HEK293 (cell line): Measurements from ENCODE around the gene ARHGEF5.

Source experiments
- BCL11B ChIP-seq: fragments of 450-650 bp; formaldehyde crosslinking; IDR thresholded peaks from 2 replicates; pipeline ENCODE4 v1.5.1; 2016; ENCODE audit warnings: low read depth, missing biosample characterization, missing genetic modification characterization
- CTCF ChIP-seq: fragments of 450-650 bp; formaldehyde crosslinking; IDR thresholded peaks from 2 replicates; pipeline ENCODE4 v1.5.1; 2016; ENCODE audit warnings: missing biosample characterization, missing genetic modification characterization
- FEZF1 ChIP-seq: fragments of 450-650 bp; formaldehyde crosslinking; IDR thresholded peaks from 2 replicates; pipeline ENCODE4 v1.5.1; 2016; ENCODE audit warnings: missing biosample characterization, missing genetic modification characterization
- HOXD13 ChIP-seq: sonication (generic); formaldehyde crosslinking; IDR thresholded peaks from 2 replicates; pipeline ENCODE4 v1.8.0; 2022; ENCODE audit warnings: missing genetic modification reagents, borderline replicate concordance
- KLF16 ChIP-seq: fragments of 450-650 bp; formaldehyde crosslinking; IDR thresholded peaks from 2 replicates; pipeline ENCODE4 v1.5.1; 2017; ENCODE audit warnings: missing biosample characterization, missing genetic modification characterization
- MYNN ChIP-seq: fragments of 450-650 bp; formaldehyde crosslinking; IDR thresholded peaks from 2 replicates; pipeline ENCODE4 v1.5.1; 2016; ENCODE audit warnings: missing biosample characterization, missing genetic modification characterization, borderline replicate concordance
- REST ChIP-seq: fragments of 450-650 bp; formaldehyde crosslinking; IDR thresholded peaks from 2 replicates; pipeline ENCODE4 v1.5.1; 2016; ENCODE audit warnings: missing biosample characterization, missing genetic modification characterization
- ZNF169 ChIP-seq: fragments of 450-650 bp; formaldehyde crosslinking; IDR thresholded peaks from 2 replicates; pipeline ENCODE4 v1.5.1; 2016; ENCODE audit warnings: missing biosample characterization, missing genetic modification characterization
- ZNF274 ChIP-seq, 2 experiments: fragments of 200-500 bp in 1 of 2; fragments of 450-650 bp in 1 of 2; sonication (Bioruptor generic) in 1 of 2; formaldehyde crosslinking in 1 of 2; IDR thresholded peaks; 2 replicates each; pipeline versions ENCODE4 v1.5.1 to v1.6.1; 2014 to 2016; ENCODE audit warnings: borderline replicate concordance in 1 of 2, inconsistent platforms in 1 of 2, low read length in 1 of 2, missing biosample characterization in 1 of 2, missing genetic modification characterization in 1 of 2
- ZNF677 ChIP-seq: fragments of 450-650 bp; IDR thresholded peaks from 2 replicates; pipeline ENCODE4 v1.5.0; 2018; ENCODE audit warnings: missing biosample characterization, mild to moderate bottlenecking, missing genetic modification characterization, moderate library complexity

DNA sequence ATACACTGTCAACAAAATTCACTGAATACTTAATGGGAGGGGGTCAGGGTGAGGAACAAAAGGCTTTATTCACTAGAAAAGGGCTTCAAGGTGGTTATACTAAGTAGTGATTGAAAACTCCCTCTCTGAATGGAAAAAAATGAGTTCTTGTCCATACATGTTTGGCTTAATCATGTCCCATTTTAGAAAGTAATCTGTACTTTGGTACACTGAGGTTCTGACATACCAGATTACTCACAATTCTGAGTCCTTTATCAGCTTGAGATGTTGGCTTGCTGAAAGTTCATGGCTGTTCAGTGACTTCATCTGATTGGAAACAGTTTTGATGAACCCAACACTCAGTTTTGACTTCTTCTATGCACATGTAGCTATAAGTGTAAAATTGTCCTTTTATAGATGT is 61.1 kb downstream of the ARHGEF5 start:
- no peak for TF ChIP-seq HOXD13 (CRISPR knock-in tag)
- TF ChIP-seq CTCF (tag by site-specific recombination), result no peak
- TF ChIP-seq FEZF1 (tag by site-specific recombination), result no peak
- no peak for TF ChIP-seq ZNF169
- TF ChIP-seq ZNF677 (tag by site-specific recombination), result no peak
- TF ChIP-seq BCL11B (tag by site-specific recombination), result no peak
- TF ChIP-seq ZNF274 (IDR thresholded peaks at IDR 0.05; ENCODE audit: low read length), result no peak
- TF ChIP-seq ZNF274 (tag by site-specific recombination; IDR thresholded peaks at IDR 0.05; ENCODE audit: borderline replicate concordance), result no peak
- TF ChIP-seq MYNN (tag by site-specific recombination), result no peak
- no peak for TF ChIP-seq KLF16 (tag by site-specific recombination)
- no peak for TF ChIP-seq REST (tag by site-specific recombination)
